Effector memory CD8-positive, alpha-beta T cell (primary cell): ENCODE data around the gene ZNF610.
A peak's percentile ranks its signal among the peaks of the same experiment; 100 is the strongest.
"Not testable (repeated sequence)": the region's sequence is repeated elsewhere in the genome, so short reads cannot be mapped to it uniquely, and the experiment has no call there.

Source experiments
- ATAC-seq: fragments of 150-1000 bp; cut with Tn5 transposase; replicated peaks from 2 replicates; pipeline ENCODE4 v1.10.0; 2021; ENCODE audit warnings: mild to moderate bottlenecking, moderate library complexity
- DNase-seq, 3 experiments: peaks; one replicate each; pipeline ENCODE4 v3.0.0; 2021
- H3K27ac Mint-ChIP-seq, 2 donors: one replicate each; pipeline ENCODE4 v1.8.0; 2022; ENCODE audit warnings: mild to moderate bottlenecking in 2 of 2, mixed read lengths in 2 of 2, moderate library complexity in 2 of 2
- H3K27me3 Mint-ChIP-seq, 2 donors: one replicate each; pipeline ENCODE4 v1.8.0; 2022; ENCODE audit warnings: mixed read lengths in 2 of 2
- H3K36me3 Mint-ChIP-seq: one replicate; pipeline ENCODE4 v1.8.0; 2022; ENCODE audit warnings: mild to moderate bottlenecking, moderate library complexity, mixed read lengths; ENCODE audit not compliant: insufficient read depth
- H3K4me1 Mint-ChIP-seq, 2 donors: one replicate each; pipeline ENCODE4 v1.8.0; 2022; ENCODE audit warnings: low read depth in 2 of 2, mixed read lengths in 2 of 2
- H3K4me3 Mint-ChIP-seq, 2 donors: one replicate each; pipeline ENCODE4 v1.8.0; 2022; ENCODE audit warnings: mild to moderate bottlenecking in 2 of 2, mixed read lengths in 2 of 2, moderate library complexity in 2 of 2
- H3K9me3 Mint-ChIP-seq, 2 donors: one replicate each; pipeline ENCODE4 v1.8.0; 2022; ENCODE audit warnings: mixed read lengths in 2 of 2
- total RNA-seq, 9 experiments: gene quantifications; one replicate each; lab custom pipeline; 2026; lab: John Stamatoyannopoulos, UW

ZNF610 gene
- total RNA-seq, result 0.20 to 2.4 (median 0.67) reads per million in 9 experiments

- H3K27ac Mint-ChIP-seq, result peak within 1 kb of the TSS; percentile 95 to 96
These were observed at the start of gene ZNF610 for GRCh38 chr19:52336117-52336790. ZNF610 (plus strand) TSS chr19:52336243; CDS start chr19:52349173, 12,930 bp downstream.

DNA sequence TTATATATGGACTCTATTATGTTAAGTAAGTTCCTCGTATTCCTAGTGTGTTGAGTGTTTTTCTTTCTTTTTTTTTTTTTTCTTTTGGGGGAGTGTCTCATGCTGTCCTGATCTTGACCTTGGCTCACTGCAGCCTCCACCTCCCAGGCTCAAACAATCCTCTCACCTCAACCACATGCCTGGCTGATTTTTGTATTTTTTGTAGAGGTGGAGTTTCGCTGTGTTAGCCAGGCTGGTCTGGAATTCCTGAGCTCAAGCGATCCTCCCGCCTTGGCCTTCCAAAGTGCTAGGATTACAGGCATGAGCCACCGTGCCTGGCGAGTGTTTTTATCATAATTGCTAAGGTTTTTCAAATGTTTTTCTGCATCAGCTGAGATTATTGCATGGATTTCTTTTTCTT is 49.8 kb upstream of the ZNF610 start:
- H3K27ac Mint-ChIP-seq, result no peak overlapping the region
- peaks cover 0 to 1% of the 10 kb centered on the region in 2 donors for H3K9me3 Mint-ChIP-seq
- H3K4me3 Mint-ChIP-seq, result no peak overlapping the region
- H3K4me1 Mint-ChIP-seq, result peaks cover 2 to 16% of the 10 kb centered on the region in 2 donors
- ATAC-seq (no peak), DNase-seq (no peak)
- H3K36me3 Mint-ChIP-seq, result peaks cover 63% of the 10 kb centered on the region
- H3K27me3 Mint-ChIP-seq, result no peaks in the 10 kb centered on the region

More at GRCh38 chr19:52336117-52336790, at the start of gene ZNF610:
- peaks cover 19% of the 10 kb centered on the region for H3K36me3 Mint-ChIP-seq
- peak; percentile 96 for ATAC-seq
- peaks cover 8 to 13% of the 10 kb centered on the region in 2 donors for H3K9me3 Mint-ChIP-seq
- peak; percentile 75 to 80 (median 79) for DNase-seq
- H3K4me1 Mint-ChIP-seq, result peaks cover 10 to 12% of the 10 kb centered on the region in 2 donors
- H3K27me3 Mint-ChIP-seq, result no peaks in the 10 kb centered on the region
- peak within 1 kb of the TSS; percentile 90 to 94 for H3K4me3 Mint-ChIP-seq

GRCh38 chr19:52291781-52292180 is 44.3 kb upstream of the ZNF610 start:
- H3K9me3 Mint-ChIP-seq, result peaks cover 1 to 6% of the 10 kb centered on the region in 2 donors
- H3K27ac Mint-ChIP-seq, result no peak overlapping the region
- H3K36me3 Mint-ChIP-seq, result peaks cover 44% of the 10 kb centered on the region
- ATAC-seq (no peak), DNase-seq (no peak)
- H3K4me3 Mint-ChIP-seq, result no peak overlapping the region
- H3K4me1 Mint-ChIP-seq, result peaks cover 4 to 5% of the 10 kb centered on the region in 2 donors
- H3K27me3 Mint-ChIP-seq, result no peaks in the 10 kb centered on the region

GRCh38 chr19:52292946-52293345 is 43.1 kb upstream of the ZNF610 start:
- not testable (repeated sequence) for H3K27me3 Mint-ChIP-seq, ATAC-seq, H3K27ac Mint-ChIP-seq, DNase-seq, H3K4me3 Mint-ChIP-seq
- peaks cover 46% of the 10 kb centered on the region for H3K36me3 Mint-ChIP-seq
- H3K9me3 Mint-ChIP-seq, result peaks cover 0 to 12% of the 10 kb centered on the region in 2 donors
- H3K4me1 Mint-ChIP-seq, result peaks cover 9 to 11% of the 10 kb centered on the region in 2 donors

GRCh38 chr19:52296400-52296772 is 39.7 kb upstream of the ZNF610 start:
- ATAC-seq (no peak), DNase-seq (peak in 1 of 3 experiments; percentile 1)
- peak overlapping the region; percentile 94 to 99 for H3K27ac Mint-ChIP-seq
- no peaks in the 10 kb centered on the region for H3K27me3 Mint-ChIP-seq
- peaks cover 16 to 18% of the 10 kb centered on the region in 2 donors for H3K4me1 Mint-ChIP-seq
- H3K36me3 Mint-ChIP-seq, result peaks cover 37% of the 10 kb centered on the region
- H3K4me3 Mint-ChIP-seq, result peak overlapping the region; percentile 92 to 95
- H3K9me3 Mint-ChIP-seq, result peaks cover 0 to 16% of the 10 kb centered on the region in 2 donors

DNA sequence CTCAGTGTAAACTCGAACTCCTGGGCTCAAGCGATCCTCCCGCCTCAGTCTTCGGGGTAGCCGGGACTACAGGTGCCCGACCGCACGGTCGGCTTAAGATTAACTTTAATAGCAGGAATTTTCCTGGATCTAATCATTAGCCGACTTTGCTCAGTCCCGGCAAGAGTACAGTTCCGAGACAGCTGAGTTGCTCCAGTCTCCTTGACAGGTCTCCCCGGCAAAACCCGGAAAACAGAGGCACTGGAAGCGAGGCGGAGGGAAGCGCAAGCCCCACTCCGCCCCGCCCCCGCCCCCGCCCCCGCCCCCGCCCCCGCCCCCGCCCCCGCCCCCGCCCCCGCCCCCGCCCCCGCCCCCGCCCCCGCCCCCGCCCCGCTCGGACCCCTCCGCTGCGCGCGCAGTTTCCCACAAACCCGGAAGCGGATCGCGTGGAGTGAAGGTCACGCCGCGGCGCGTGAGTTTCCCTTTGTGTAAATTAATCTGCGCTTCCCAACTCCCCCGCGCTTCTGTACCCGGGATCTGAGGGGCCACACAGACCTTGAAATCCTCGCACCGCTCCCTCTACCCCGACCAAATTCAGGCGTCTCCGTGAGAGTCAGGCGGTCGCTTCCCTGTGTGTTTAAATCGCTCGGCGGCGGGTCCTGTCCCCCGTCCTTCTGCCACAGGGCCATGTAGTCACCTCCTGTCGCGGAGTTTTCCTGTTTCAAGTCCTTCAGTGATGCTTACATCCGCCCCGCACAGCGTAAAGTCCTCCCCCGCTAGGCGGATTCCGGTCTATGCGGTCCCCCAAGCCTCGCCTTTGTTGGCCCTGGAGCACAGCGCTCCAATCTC is 39.1 kb upstream of the ZNF610 start, which contains the start of gene ZNF480:
Gene ZNF480, plus strand, starts transcription at position 397 of the 828 bp plus-strand sequence. CDS start 3,244 bp downstream, outside the sequence.
- Mint-ChIP-seq H3K27ac (peak within 1 kb of the TSS; percentile 94 to 99), H3K4me3 (peak within 1 kb of the TSS; percentile 92 to 95), H3K9me3 (peaks cover 0 to 15% of the 10 kb centered on the region in 2 donors), H3K36me3 (peaks cover 43% of the 10 kb centered on the region), H3K4me1 (peaks cover 16 to 18% of the 10 kb centered on the region in 2 donors), H3K27me3 (no peaks in the 10 kb centered on the region)
- DNase-seq (peak; percentile 82 to 87 (median 85)), ATAC-seq (peak; percentile 92)

DNA sequence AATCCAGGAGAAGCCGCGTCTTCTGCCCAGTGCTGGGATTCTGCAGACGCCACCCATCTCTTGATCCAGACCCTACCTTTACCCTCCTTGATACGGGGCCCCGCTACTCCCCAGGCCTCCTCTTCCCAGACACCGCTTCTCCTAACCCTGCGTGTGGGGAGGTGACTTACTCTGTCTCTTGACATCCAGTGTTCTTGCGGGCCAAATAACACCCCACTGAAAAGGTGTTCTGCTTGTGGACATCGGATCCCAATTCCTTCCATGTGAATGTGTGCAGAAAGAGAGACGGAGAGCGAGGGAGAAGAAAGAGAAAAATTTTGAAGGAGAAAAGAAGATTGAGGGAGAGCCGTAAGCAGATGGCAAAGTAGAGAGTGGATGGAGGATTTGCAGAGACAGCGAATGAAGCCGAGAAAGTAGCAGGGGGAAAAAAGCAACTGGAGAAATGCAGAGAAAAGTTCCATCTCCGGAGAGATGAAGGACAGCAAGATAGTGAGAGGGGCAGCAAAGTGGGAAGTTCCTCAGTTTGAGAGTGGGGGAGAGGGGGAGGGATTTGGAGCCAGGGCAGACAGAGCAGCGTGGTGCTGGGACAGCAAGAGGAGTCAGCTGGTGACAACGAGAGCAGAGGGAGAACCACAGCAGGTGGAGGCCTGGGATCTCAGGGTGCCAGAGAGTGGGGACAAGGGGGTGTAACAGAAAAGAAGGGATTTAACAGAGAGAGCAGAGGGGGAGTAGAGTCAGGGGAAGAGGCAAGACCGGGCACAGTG is 38.3 kb upstream of the ZNF610 start:
- Mint-ChIP-seq H3K4me3 (peak overlapping the region; percentile 92 to 95), H3K27ac (peak overlapping the region; percentile 94 to 99), H3K36me3 (peaks cover 46% of the 10 kb centered on the region), H3K9me3 (peaks cover 0 to 10% of the 10 kb centered on the region in 2 donors), H3K4me1 (peaks cover 14 to 18% of the 10 kb centered on the region in 2 donors), H3K27me3 (no peaks in the 10 kb centered on the region)
- no peak for DNase-seq
- no peak for ATAC-seq

GRCh38 chr19:52307275-52307674 is 28.8 kb upstream of the ZNF610 start:
- peaks cover 12% of the 10 kb centered on the region for H3K36me3 Mint-ChIP-seq
- no peak overlapping the region for H3K4me3 Mint-ChIP-seq
- H3K4me1 Mint-ChIP-seq, result peaks cover 0 to 2% of the 10 kb centered on the region in 2 donors
- no peak overlapping the region for H3K27ac Mint-ChIP-seq
- no peaks in the 10 kb centered on the region for H3K27me3 Mint-ChIP-seq
- ATAC-seq (no peak), DNase-seq (no peak)
- peaks cover 0 to 7% of the 10 kb centered on the region in 2 donors for H3K9me3 Mint-ChIP-seq

GRCh38 chr19:52322429-52322828 is 13.6 kb upstream of the ZNF610 start:
- ATAC-seq (no peak), DNase-seq (no peak)
- peaks cover 13 to 14% of the 10 kb centered on the region in 2 donors for H3K9me3 Mint-ChIP-seq
- H3K36me3 Mint-ChIP-seq, result peaks cover 56% of the 10 kb centered on the region
- H3K4me1 Mint-ChIP-seq, result no peaks in the 10 kb centered on the region
- H3K27ac Mint-ChIP-seq, result no peak overlapping the region
- H3K4me3 Mint-ChIP-seq, result no peak overlapping the region
- H3K27me3 Mint-ChIP-seq, result no peaks in the 10 kb centered on the region

DNA sequence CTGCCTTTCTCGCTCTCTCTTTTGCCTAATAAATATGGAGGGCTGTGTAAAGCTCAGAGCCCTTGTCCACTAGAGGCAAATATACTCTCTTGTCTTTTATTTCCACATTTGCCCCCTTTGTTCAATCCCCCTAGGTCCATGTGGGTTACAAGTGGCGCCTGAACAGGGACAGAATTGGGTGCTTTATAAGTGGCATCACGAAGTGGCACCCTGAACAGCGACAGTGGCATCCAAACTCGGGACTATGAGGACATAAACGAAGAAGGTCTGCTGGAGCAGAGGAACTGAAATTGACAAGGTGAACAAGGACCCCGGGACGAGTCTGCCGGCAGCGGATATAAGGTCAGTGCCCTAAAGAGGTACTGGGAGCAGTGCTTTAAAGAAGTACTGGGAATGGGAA is 4.3 kb upstream of the ZNF610 start:
- H3K36me3 Mint-ChIP-seq, result peaks cover 15% of the 10 kb centered on the region
- DNase-seq, result no peak
- no peaks in the 10 kb centered on the region for H3K27me3 Mint-ChIP-seq
- no peak for ATAC-seq
- peaks cover 4% of the 10 kb centered on the region in 2 donors for H3K4me1 Mint-ChIP-seq
- H3K4me3 Mint-ChIP-seq, result no peak overlapping the region
- no peak overlapping the region for H3K27ac Mint-ChIP-seq
- peaks cover 7 to 10% of the 10 kb centered on the region in 2 donors for H3K9me3 Mint-ChIP-seq

DNA sequence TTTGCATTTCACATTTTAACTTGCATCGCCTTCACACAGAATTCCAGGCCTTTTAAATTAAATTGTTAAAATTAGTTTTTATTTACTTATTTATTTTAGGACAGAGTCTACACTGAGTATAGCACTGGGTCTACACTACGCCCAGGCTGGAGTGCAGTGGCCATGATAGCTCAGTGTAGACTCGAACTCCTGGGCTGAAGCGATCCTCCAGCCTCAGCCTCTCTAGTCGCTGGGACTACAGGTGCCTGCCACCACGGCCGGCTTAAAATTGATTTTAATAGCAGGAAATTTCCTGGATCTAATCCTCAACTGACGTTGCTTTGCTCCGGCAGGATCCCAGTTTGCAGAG is 301 bp upstream of the ZNF610 start:
- peaks cover 10 to 12% of the 10 kb centered on the region in 2 donors for H3K4me1 Mint-ChIP-seq
- H3K36me3 Mint-ChIP-seq, result peaks cover 19% of the 10 kb centered on the region
- DNase-seq, result no peak
- no peaks in the 10 kb centered on the region for H3K27me3 Mint-ChIP-seq
- ATAC-seq, result peak; percentile 11
- peak overlapping the region; percentile 90 to 94 for H3K4me3 Mint-ChIP-seq
- H3K27ac Mint-ChIP-seq, result peak overlapping the region; percentile 95 to 96
- peaks cover 8 to 13% of the 10 kb centered on the region in 2 donors for H3K9me3 Mint-ChIP-seq

DNA sequence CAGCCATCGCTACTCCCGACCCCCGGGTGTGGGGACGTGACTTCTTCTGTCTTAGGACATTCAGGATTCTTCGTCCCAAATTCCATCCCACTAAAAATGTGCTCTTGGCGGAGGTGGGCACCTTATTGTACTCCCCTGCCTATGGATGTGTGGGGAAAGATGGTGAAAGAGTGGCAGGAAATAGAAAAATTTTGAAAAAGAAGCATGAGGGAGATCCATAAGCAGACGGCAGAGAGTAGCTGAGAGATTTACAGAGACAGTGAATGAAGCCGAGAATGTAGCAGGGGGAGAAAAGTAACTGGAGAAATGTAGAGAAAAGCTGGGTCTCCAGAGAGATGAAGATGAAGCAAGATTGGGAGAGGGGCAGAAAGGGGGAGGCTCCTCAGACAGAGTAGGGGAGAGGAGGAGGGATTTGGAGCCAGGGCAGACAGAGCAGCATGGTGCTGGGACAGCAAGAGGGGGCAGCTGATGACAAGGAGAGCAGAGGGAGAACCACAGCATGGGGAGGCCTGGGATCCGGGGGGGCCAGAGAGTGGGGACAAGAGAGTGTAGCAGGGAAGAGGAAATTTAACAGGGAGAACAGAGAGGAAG is 843 bp downstream of the ZNF610 start:
- peaks cover 10 to 12% of the 10 kb centered on the region in 2 donors for H3K4me1 Mint-ChIP-seq
- no peaks in the 10 kb centered on the region for H3K27me3 Mint-ChIP-seq
- peaks cover 19% of the 10 kb centered on the region for H3K36me3 Mint-ChIP-seq
- ATAC-seq (no peak), DNase-seq (no peak)
- H3K4me3 Mint-ChIP-seq, result peak overlapping the region; percentile 90 to 94
- H3K27ac Mint-ChIP-seq, result peak overlapping the region; percentile 95 to 96
- peaks cover 8 to 13% of the 10 kb centered on the region in 2 donors for H3K9me3 Mint-ChIP-seq
